ENCODE measurements around the gene ACBD7. TPM values are rescaled to one million over a fixed set of nuclear protein-coding genes. Genes with fewer than 3 reads are reported as not detected.

ACBD7 gene
- polyA plus RNA-seq (2012; ENCODE audit: missing spikeins) = 0.47 TPM

- DNase-seq (ENCODE audit: insufficient read length) (peak; percentile 94), FAIRE-seq (peak; percentile 95)
- TF ChIP-seq POLR2A (IDR thresholded peaks at IDR 0.05; ENCODE audit: low read depth, low read length) = no peak
- no peak for TF ChIP-seq POLR2AphosphoS5 (IDR thresholded peaks at IDR 0.05; ENCODE audit: low read depth, low read length)
- TF ChIP-seq TAF1 (IDR thresholded peaks at IDR 0.05; ENCODE audit: borderline replicate concordance, low read depth, low read length) = no peak
Measured at GRCh38 chr10:15088428-15089261, at the start of gene ACBD7. Gene ACBD7, minus strand, starts transcription at chr10:15088776. Its CDS starts 48 bp downstream, at chr10:15088728.

GRCh38 chr10:15137636-15138035 is 49.1 kb upstream of the ACBD7 start:
- DNase-seq (ENCODE audit: insufficient read length) (no peak), FAIRE-seq (no peak)
- TF ChIP-seq POLR2A (IDR thresholded peaks at IDR 0.05; ENCODE audit: low read depth, low read length) (no peak), POLR2AphosphoS5 (IDR thresholded peaks at IDR 0.05; ENCODE audit: low read depth, low read length) (no peak), TAF1 (IDR thresholded peaks at IDR 0.05; ENCODE audit: borderline replicate concordance, low read depth, low read length) (no peak)

GRCh38 chr10:15137036-15137359 is 48.4 kb upstream of the ACBD7 start:
- FAIRE-seq = no peak
- no peak for TF ChIP-seq POLR2A (IDR thresholded peaks at IDR 0.05; ENCODE audit: low read depth, low read length)
- TF ChIP-seq POLR2AphosphoS5 (IDR thresholded peaks at IDR 0.05; ENCODE audit: low read depth, low read length) = no peak
- TF ChIP-seq TAF1 (IDR thresholded peaks at IDR 0.05; ENCODE audit: borderline replicate concordance, low read depth, low read length) = no peak

GRCh38 chr10:15136129-15137035 is 47.8 kb upstream of the ACBD7 start:
- no peak for TF ChIP-seq TAF1 (IDR thresholded peaks at IDR 0.05; ENCODE audit: borderline replicate concordance, low read depth, low read length)
- FAIRE-seq (no peak), DNase-seq (ENCODE audit: insufficient read length) (no peak)

More at GRCh38 chr10:15137036-15137359, 48.4 kb upstream of the ACBD7 start:
- no peak for DNase-seq (ENCODE audit: insufficient read length)

GRCh38 chr10:15131330-15131729 is 42.8 kb upstream of the ACBD7 start:
- no peak for TF ChIP-seq POLR2A (IDR thresholded peaks at IDR 0.05; ENCODE audit: low read depth, low read length)
- no peak for TF ChIP-seq POLR2AphosphoS5 (IDR thresholded peaks at IDR 0.05; ENCODE audit: low read depth, low read length)
- TF ChIP-seq TAF1 (IDR thresholded peaks at IDR 0.05; ENCODE audit: borderline replicate concordance, low read depth, low read length) = no peak

DNA sequence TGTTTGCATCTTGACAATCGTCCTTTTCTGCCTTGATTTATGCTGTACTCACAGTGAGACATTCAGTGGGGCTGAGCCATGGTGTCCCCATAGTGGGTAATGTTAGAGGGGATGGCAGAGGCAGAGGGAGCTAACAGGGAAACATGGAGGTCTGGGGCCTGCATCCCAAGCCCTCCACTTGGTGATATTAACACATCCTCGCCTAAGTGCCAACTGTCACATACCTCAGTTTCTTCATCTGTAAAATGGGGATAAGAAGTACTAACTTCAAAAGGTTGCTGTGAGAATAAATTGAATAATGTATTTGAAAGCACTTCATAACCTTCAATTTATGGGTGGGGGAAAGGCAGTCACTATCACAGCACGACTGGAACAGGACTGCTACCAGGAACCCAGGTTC is 36.3 kb upstream of the ACBD7 start:
- TF ChIP-seq TAF1 (IDR thresholded peaks at IDR 0.05; ENCODE audit: borderline replicate concordance, low read depth, low read length) = no peak
- TF ChIP-seq POLR2A (IDR thresholded peaks at IDR 0.05; ENCODE audit: low read depth, low read length) = no peak
- TF ChIP-seq POLR2AphosphoS5 (IDR thresholded peaks at IDR 0.05; ENCODE audit: low read depth, low read length) = no peak
- FAIRE-seq (no peak), DNase-seq (ENCODE audit: insufficient read length) (no peak)

More at GRCh38 chr10:15131330-15131729, 42.8 kb upstream of the ACBD7 start:
- DNase-seq (ENCODE audit: insufficient read length) (no peak), FAIRE-seq (no peak)

- FAIRE-seq (no peak), DNase-seq (ENCODE audit: insufficient read length) (no peak)
- TF ChIP-seq POLR2AphosphoS5 (IDR thresholded peaks at IDR 0.05; ENCODE audit: low read depth, low read length) = no peak
- no peak for TF ChIP-seq POLR2A (IDR thresholded peaks at IDR 0.05; ENCODE audit: low read depth, low read length)
- no peak for TF ChIP-seq TAF1 (IDR thresholded peaks at IDR 0.05; ENCODE audit: borderline replicate concordance, low read depth, low read length)
Measured at GRCh38 chr10:15124190-15124589, 35.6 kb upstream of the ACBD7 start.

GRCh38 chr10:15123749-15124184 is 35.2 kb upstream of the ACBD7 start:
- TF ChIP-seq POLR2A (IDR thresholded peaks at IDR 0.05; ENCODE audit: low read depth, low read length) = no peak
- no peak for TF ChIP-seq TAF1 (IDR thresholded peaks at IDR 0.05; ENCODE audit: borderline replicate concordance, low read depth, low read length)
- no peak for TF ChIP-seq POLR2AphosphoS5 (IDR thresholded peaks at IDR 0.05; ENCODE audit: low read depth, low read length)
- DNase-seq (ENCODE audit: insufficient read length) (no peak), FAIRE-seq (peak; percentile 67)

DNA sequence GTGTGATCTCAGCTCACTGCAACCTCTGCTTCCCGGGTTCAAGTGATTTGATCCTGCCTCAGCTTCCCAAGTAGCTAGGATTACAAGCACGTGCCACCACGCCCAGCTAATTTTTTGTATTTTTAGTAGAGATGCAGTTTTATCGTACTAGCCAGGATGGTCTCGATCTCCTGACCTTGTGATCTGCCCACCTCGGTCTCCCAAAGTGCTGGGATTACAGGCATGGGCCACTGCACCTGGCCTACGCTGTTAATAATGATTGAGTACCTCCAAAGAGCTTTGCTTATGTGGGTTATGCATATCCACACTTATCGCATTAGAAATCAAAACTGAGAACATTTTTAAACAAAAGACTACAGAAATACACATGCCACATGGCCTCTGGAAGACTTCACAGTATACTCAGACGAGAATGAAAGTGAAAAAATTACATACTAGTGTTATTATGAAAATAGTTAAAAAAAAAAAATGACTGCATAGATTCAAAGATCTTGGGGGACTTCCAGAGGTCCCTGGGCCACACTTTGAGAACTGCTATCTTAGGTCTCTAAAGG is 34.0 kb upstream of the ACBD7 start:
- TF ChIP-seq POLR2AphosphoS5 (IDR thresholded peaks at IDR 0.05; ENCODE audit: low read depth, low read length) (no peak), TAF1 (IDR thresholded peaks at IDR 0.05; ENCODE audit: borderline replicate concordance, low read depth, low read length) (no peak), POLR2A (IDR thresholded peaks at IDR 0.05; ENCODE audit: low read depth, low read length) (no peak)
- FAIRE-seq (no peak), DNase-seq (ENCODE audit: insufficient read length) (peak; percentile 28)

GRCh38 chr10:15121707-15122106 is 33.1 kb upstream of the ACBD7 start:
- no peak for FAIRE-seq
- no peak for TF ChIP-seq POLR2A (IDR thresholded peaks at IDR 0.05; ENCODE audit: low read depth, low read length)
- no peak for TF ChIP-seq TAF1 (IDR thresholded peaks at IDR 0.05; ENCODE audit: borderline replicate concordance, low read depth, low read length)
- no peak for TF ChIP-seq POLR2AphosphoS5 (IDR thresholded peaks at IDR 0.05; ENCODE audit: low read depth, low read length)

DNA sequence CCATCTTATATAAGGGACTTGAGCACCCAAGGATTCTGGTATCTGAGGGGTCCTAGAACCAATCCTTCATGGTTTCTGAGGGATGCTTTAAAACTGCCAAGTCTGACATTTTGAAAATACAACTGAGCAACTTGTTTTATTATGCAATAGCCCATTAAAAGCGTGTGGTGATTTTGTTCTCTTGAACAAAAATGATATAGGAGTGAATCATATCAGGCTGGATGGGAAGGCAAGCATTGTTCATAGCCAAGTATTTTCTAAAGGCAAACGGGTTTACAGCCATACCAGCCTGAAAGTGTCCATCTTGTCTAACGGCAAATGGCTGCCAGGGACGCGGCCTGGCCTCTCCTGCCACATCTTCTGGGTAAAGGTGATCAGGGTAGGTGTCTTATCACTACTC is 31.9 kb upstream of the ACBD7 start:
- FAIRE-seq (no peak), DNase-seq (ENCODE audit: insufficient read length) (no peak)
- TF ChIP-seq POLR2AphosphoS5 (IDR thresholded peaks at IDR 0.05; ENCODE audit: low read depth, low read length) = no peak
- no peak for TF ChIP-seq TAF1 (IDR thresholded peaks at IDR 0.05; ENCODE audit: borderline replicate concordance, low read depth, low read length)
- no peak for TF ChIP-seq POLR2A (IDR thresholded peaks at IDR 0.05; ENCODE audit: low read depth, low read length)

More at GRCh38 chr10:15121707-15122106, 33.1 kb upstream of the ACBD7 start:
- DNase-seq (ENCODE audit: insufficient read length) = no peak
